ENCODE data around the gene TBC1D22A. TPM values are rescaled to one million over a fixed set of nuclear protein-coding genes. Genes with fewer than 3 reads are reported as not detected.

The TBC1D22A gene
- total and polyA plus RNA-seq, 9 of the 15 experiments (the other 6 are each of a cell fraction or from before 2014, with no cell fraction given) = 0.20 to 11.5 (median 5.2) TPM

- Histone ChIP-seq H3K4me2 (ENCODE audit: insufficient read depth, low read length) (no peak overlapping the region), H3K27me3 (ENCODE audit: control insufficient read depth in 2 of 2, insufficient read depth in 2 of 2, low read length in 2 of 2) (no peaks in the 10 kb centered on the region; a peak in 1 of 5 replicates), H3K4me3 (no peak overlapping the region), H3K9ac (ENCODE audit: insufficient read depth in 1 of 2, low read depth in 2 of 2, low read length in 2 of 2) (no peak overlapping the region), H3K36me3 (ENCODE audit: control insufficient read depth, insufficient read depth, low read length) (no peaks in the 10 kb centered on the region), H2AFZ (ENCODE audit: low read depth, low read length) (no peak overlapping the region), H3K9me1 (ENCODE audit: control insufficient read depth, insufficient read depth, low read length) (no peaks in the 10 kb centered on the region), H4K20me1 (replicated peaks; ENCODE audit: control insufficient read depth, insufficient read depth, low read length) (no peaks in the 10 kb centered on the region), H3K4me1 (replicated peaks in 1 of 2; ENCODE audit: control insufficient read depth in 2 of 2, insufficient read depth in 2 of 2, low read length in 2 of 2) (peaks cover 5 to 26% of the 10 kb centered on the region in 2 experiments; a peak in 3 of 5 replicates), H3K27ac (ENCODE audit: extremely low read depth, low read depth, low read length) (no peak overlapping the region), H3K9me3 (replicated peaks; ENCODE audit: control insufficient read depth, insufficient read depth, low read depth, low read length) (no peaks in the 10 kb centered on the region), H3K79me2 (ENCODE audit: control insufficient read depth, insufficient read depth, low read length) (peaks cover 5% of the 10 kb centered on the region)
- TF ChIP-seq ZKSCAN8 (CRISPR knock-in tag; IDR thresholded peaks at IDR 0.05) (no peak), ZNF449 (CRISPR knock-in tag; IDR thresholded peaks at IDR 0.05) (no peak), ZNF212 (CRISPR knock-in tag; IDR thresholded peaks at IDR 0.05) (no peak), TCF7L2 (IDR thresholded peaks at IDR 0.05; ENCODE audit: low read depth, low read length) (no peak), KDM5B (IDR thresholded peaks at IDR 0.05; ENCODE audit: insufficient replicate concordance, low read depth, low read length) (no peak), CBX2 (IDR thresholded peaks at IDR 0.05; ENCODE audit: insufficient read depth, low read length, poor library complexity, severe bottlenecking) (no peak), ZNF431 (CRISPR knock-in tag; IDR thresholded peaks at IDR 0.05) (no peak), NR0B1 (IDR thresholded peaks at IDR 0.05; ENCODE audit: partially characterized antibody) (no peak), HMGN3 (IDR thresholded peaks at IDR 0.05; ENCODE audit: borderline replicate concordance, extremely low read depth, insufficient read length, low read depth, low read length) (no peak), BCOR (IDR thresholded peaks at IDR 0.05) (no peak), PTTG1 (tag; IDR thresholded peaks at IDR 0.05; ENCODE audit: low read depth) (no peak), E2F4 (CRISPR knock-in tag; IDR thresholded peaks at IDR 0.05; ENCODE audit: low read depth) (no peak), ZEB2 (IDR thresholded peaks at IDR 0.05) (no peak), SMARCA4 (IDR thresholded peaks at IDR 0.05) (no peak), RAD51 (IDR thresholded peaks at IDR 0.05; ENCODE audit: borderline replicate concordance, low read depth) (no peak), MAZ (CRISPR knock-in tag; conservative IDR thresholded peaks at IDR 0.05 in 1 of 2, IDR thresholded peaks at IDR 0.05 in 1 of 2) (no peak), MTA3 (IDR thresholded peaks at IDR 0.05; ENCODE audit: borderline replicate concordance) (no peak)
- FAIRE-seq (no peak), ATAC-seq (no peak), DNase-seq (ENCODE audit: extremely low read depth in 1 of 4, low spot score in 3 of 4) (no peak)
- CTCF ChIA-PET (ENCODE audit: low intra/inter-chr PET ratio) = no interaction called here
- intact Hi-C loops (cut with micrococcal nuclease) (no loop called here), in situ Hi-C loops (cut with MboI) (no loop called here)
- no TSS peak for BruUV-seq (replicated peaks)
- POLR2A ChIA-PET = interaction anchor here (0.9 to 3.9 kb wide), 3 partner anchors 9 to 20 kb away, joined by 3 to 21 read pairs (median 3); partner anchors contain the start of gene TBC1D22A
- 39% methylated on average over 4 of the region's 6 CpGs for WGBS (ENCODE audit: insufficient coverage, low coverage, missing lambda C conversion rate)
Observed at GRCh38 chr22:46741974-46742519, 20.4 kb upstream of the TBC1D22A start.

Measured in K562 (cell line).